ENCODE data around the gene ACAA2. TPM values are rescaled to one million over a fixed set of nuclear protein-coding genes. Genes with fewer than 3 reads are reported as not detected.

The ACAA2 gene
- total and polyA plus RNA-seq, 2 of the 8 experiments (the other 6 are each of a cell fraction or from before 2014, with no cell fraction given) = 63.4 to 151 TPM

- no peak overlapping the region for H3K27ac ChIP-seq (ENCODE audit: low read depth, low read length)
- CTCF ChIA-PET (ENCODE audit: partially characterized antibody) = interaction anchor here (0.7 to 2.1 kb wide), 3 partner anchors 10 to 39 kb away, joined by 3 to 8 read pairs (median 3); no protein-coding TSS in a partner anchor
These were observed 20.9 kb upstream of the ACAA2 start for GRCh38 chr18:49834258-49834657.

More at GRCh38 chr18:49834258-49834657, 20.9 kb upstream of the ACAA2 start:
- no peak overlapping the region for H3K23ac ChIP-seq (ENCODE audit: insufficient read length)
- no peak overlapping the region for H4K8ac ChIP-seq (ENCODE audit: extremely low read depth, insufficient read depth, low read length)
- H3K14ac ChIP-seq (ENCODE audit: insufficient read length) = no peak overlapping the region
- 0 out of 4 replicates have a peak, but pooled peaks cover 0 to 2% of the 10 kb centered on the region in 2 experiments for H3K9me3 ChIP-seq (ENCODE audit: insufficient read depth in 2 of 2, low read depth in 1 of 2, low read length in 1 of 2)
- H2AK5ac ChIP-seq (ENCODE audit: low read depth, low read length) = no peak overlapping the region
- no peak overlapping the region for H2AFZ ChIP-seq (ENCODE audit: low read length)
- H3K4me1 ChIP-seq (replicated peaks in 1 of 4; ENCODE audit: control insufficient read depth in 3 of 4, insufficient read depth in 4 of 4, low read length in 3 of 4) = no peaks in the 10 kb centered on the region
- H2BK12ac ChIP-seq (ENCODE audit: low read depth, low read length) = no peak overlapping the region
- H3K79me1 ChIP-seq (ENCODE audit: low read depth, low read length) = no peaks in the 10 kb centered on the region
- TF ChIP-seq CEBPB (IDR thresholded peaks at IDR 0.05; ENCODE audit: low read depth, low read length) = no peak
- no peak overlapping the region for H4K5ac ChIP-seq (ENCODE audit: insufficient read length, low read depth, low read length)
- POLR2A ChIA-PET (ENCODE audit: partially characterized antibody) = interaction anchor here (0.6 to 1.1 kb wide), 3 partner anchors 12 to 21 kb away, joined by 3 to 10 read pairs (median 5); partner anchors contain the start of gene ACAA2
- no peak overlapping the region for H2BK15ac ChIP-seq (ENCODE audit: low read length)
- 49% methylated on average over 3 of the region's 3 CpGs; no CpG with 5 or more reads in 1 of the 2 experiments for WGBS, 2 experiments (ENCODE audit: extremely low coverage in 1 of 2, insufficient coverage in 1 of 2, insufficient read length in 1 of 2, insufficient replicate concordance in 2 of 2, low coverage in 1 of 2, low lambda C conversion rate in 2 of 2, missing lambda C conversion rate in 1 of 2)
- H3K36me3 ChIP-seq (ENCODE audit: control insufficient read depth in 2 of 4, insufficient read depth in 4 of 4, low read length in 3 of 4) = no peaks in the 10 kb centered on the region; a peak in 1 of 8 replicates
- no peak overlapping the region for H2BK120ac ChIP-seq (replicated peaks; ENCODE audit: low read depth, low read length)
- H4K20me1 ChIP-seq (replicated peaks in 1 of 2; ENCODE audit: control insufficient read depth in 1 of 2, insufficient read depth in 2 of 2, low read length in 2 of 2) = no peaks in the 10 kb centered on the region
- no peak overlapping the region for H3K18ac ChIP-seq (ENCODE audit: extremely low read depth, low read length)
- H3K4me3 ChIP-seq (ENCODE audit: extremely low read depth in 1 of 4, insufficient read depth in 2 of 4, low read depth in 3 of 4, low read length in 4 of 4) = no peak overlapping the region
- H2BK5ac ChIP-seq (ENCODE audit: low read depth, low read length) = no peak overlapping the region
- no peak overlapping the region for H3K9ac ChIP-seq (replicated peaks in 1 of 4; ENCODE audit: extremely low read depth in 1 of 4, low read depth in 3 of 4, low read length in 3 of 4)
- no peaks in the 10 kb centered on the region for H3K23me2 ChIP-seq (ENCODE audit: low read depth, low read length)
- H3K4me2 ChIP-seq (ENCODE audit: insufficient read depth in 1 of 2, low read depth in 2 of 2, low read length in 2 of 2) = no peak overlapping the region
- H3K79me2 ChIP-seq (ENCODE audit: control insufficient read depth in 1 of 2, insufficient read depth in 2 of 2, low read length in 2 of 2) = no peaks in the 10 kb centered on the region
- H3K27me3 ChIP-seq (replicated peaks in 1 of 4; ENCODE audit: control insufficient read depth in 3 of 4, extremely low read depth in 1 of 4, insufficient read depth in 3 of 4, low read length in 3 of 4) = no peaks in the 10 kb centered on the region
- FAIRE-seq (no peak), DNase-seq (ENCODE audit: low read depth in 1 of 2, low spot score in 2 of 2) (no peak)
- H3K56ac ChIP-seq (replicated peaks; ENCODE audit: insufficient read length, low read depth, low read length) = no peak overlapping the region
- H4K91ac ChIP-seq (replicated peaks; ENCODE audit: insufficient read length, low read length) = no peak overlapping the region
- H3K4ac ChIP-seq (replicated peaks; ENCODE audit: insufficient read length, low read depth, low read length) = no peak overlapping the region
- H2BK20ac ChIP-seq (ENCODE audit: low read length) = no peak overlapping the region
